ENCODE results near the gene KIAA1671. TPM values are rescaled to one million over a fixed set of nuclear protein-coding genes. Genes with fewer than 3 reads are reported as not detected.

KIAA1671 gene
- total and polyA plus RNA-seq, 2 of the 13 experiments (the other 11 are each of a cell fraction or from before 2014, with no cell fraction given), result 13.5 to 13.6 TPM

- TF ChIP-seq ZSCAN21 (CRISPR knock-in tag; IDR thresholded peaks at IDR 0.05; ENCODE audit: borderline replicate concordance) (no peak), FOXK2 (IDR thresholded peaks at IDR 0.05) (no peak), ZNF510 (CRISPR knock-in tag; IDR thresholded peaks at IDR 0.05; ENCODE audit: low read depth) (no peak), SETDB1 (CRISPR knock-in tag; IDR thresholded peaks at IDR 0.05; ENCODE audit: borderline replicate concordance) (no peak)
These were observed 174.8 kb downstream of the KIAA1671 start (continued) for GRCh38 chr22:25127318-25127717.

GRCh38 chr22:25130462-25130861 is 177.9 kb downstream of the KIAA1671 start:
- H3K4me2 ChIP-seq (ENCODE audit: low read depth, low read length), result no peak overlapping the region
- FAIRE-seq, result no peak
- no peaks in the 10 kb centered on the region for H3K9me3 ChIP-seq (ENCODE audit: low read length)
- H3K79me2 ChIP-seq (ENCODE audit: insufficient read depth, low read length), result peaks cover 18% of the 10 kb centered on the region
- ChIA-PET CTCF (ENCODE audit: low intra/inter-chr PET ratio, low total read pairs) (no interaction called here), POLR2A (interaction anchor here (1.1 kb wide), 1 partner anchor 19 kb away, joined by 3 read pairs; no protein-coding TSS in a partner anchor)
- H3K4me1 ChIP-seq (ENCODE audit: insufficient read depth, low read length), result no peaks in the 10 kb centered on the region; the same call in 1 of the 2 replicates
- no peak overlapping the region for H3K4me3 ChIP-seq (replicated peaks in 1 of 3; ENCODE audit: insufficient read depth in 1 of 3, low read depth in 2 of 3, low read length in 3 of 3)
- DNase-seq (ENCODE audit: low spot score), result no peak
- WGBS (ENCODE audit: low lambda C conversion rate), result 96% methylated on average over 5 of the region's 6 CpGs
- intact Hi-C loops (cut with micrococcal nuclease; ENCODE audit: unreplicated experiment) (no loop called here), in situ Hi-C loops (cut with HindIII; ENCODE audit: extremely low pct_ligation_motif_present, low pct_unique_long_range_greater_than_20kb) (no loop called here)
- H3K27ac ChIP-seq (ENCODE audit: extremely low read length, insufficient read depth, low read length), result no peak overlapping the region
- H3K9ac ChIP-seq (ENCODE audit: insufficient read depth, low read depth, low read length), result no peak overlapping the region
- BruUV-seq (replicated peaks), result no TSS peak
- ATAC-seq, result no peak
- no peak overlapping the region for H2AFZ ChIP-seq (ENCODE audit: low read length)
- H3K27me3 ChIP-seq (ENCODE audit: control insufficient read depth in 1 of 2, insufficient read depth in 2 of 2, low read length in 2 of 2), result no peaks in the 10 kb centered on the region
- H3K36me3 ChIP-seq (replicated peaks in 1 of 2; ENCODE audit: control insufficient read depth in 1 of 2, insufficient read depth in 2 of 2, low read length in 2 of 2), result peaks cover 2 to 9% of the 10 kb centered on the region in 2 experiments; a peak in 4 of 5 replicates
- H4K20me1 ChIP-seq (ENCODE audit: insufficient read depth, low read length), result no peaks in the 10 kb centered on the region
- no peak for TF ChIP-seq ZNF839 (CRISPR knock-in tag; IDR thresholded peaks at IDR 0.05; ENCODE audit: borderline replicate concordance)
- no peak for TF ChIP-seq ZNF747 (CRISPR knock-in tag; IDR thresholded peaks at IDR 0.05; ENCODE audit: borderline replicate concordance)
- no peak for TF ChIP-seq ZNF329 (CRISPR knock-in tag; IDR thresholded peaks at IDR 0.05; ENCODE audit: low read depth)
- TF ChIP-seq ZNF234 (CRISPR knock-in tag; conservative IDR thresholded peaks at IDR 0.05), result no peak
- TF ChIP-seq KLF6 (CRISPR knock-in tag; IDR thresholded peaks at IDR 0.05), result no peak
- TF ChIP-seq RARA (CRISPR knock-in tag; IDR thresholded peaks at IDR 0.05), result no peak
- TF ChIP-seq SPEN (CRISPR knock-in tag; IDR thresholded peaks at IDR 0.05; ENCODE audit: low read depth), result no peak
- no peak for TF ChIP-seq DBP (CRISPR knock-in tag; IDR thresholded peaks at IDR 0.05; ENCODE audit: not compliant biosample characterization)
- no peak for TF ChIP-seq PHF5A (CRISPR knock-in tag; IDR thresholded peaks at IDR 0.05; ENCODE audit: low read depth, unreplicated experiment)
- no peak for TF ChIP-seq TAF1 (CRISPR knock-in tag; IDR thresholded peaks at IDR 0.05)
- TF ChIP-seq ELF4 (CRISPR knock-in tag; IDR thresholded peaks at IDR 0.05; ENCODE audit: borderline replicate concordance), result no peak
- no peak for TF ChIP-seq ZKSCAN5 (CRISPR knock-in tag; IDR thresholded peaks at IDR 0.05)
- TF ChIP-seq ATM (IDR thresholded peaks at IDR 0.05; ENCODE audit: borderline replicate concordance), result no peak
- no peak for TF ChIP-seq ZNF552 (CRISPR knock-in tag; IDR thresholded peaks at IDR 0.05; ENCODE audit: borderline replicate concordance)
- no peak for TF ChIP-seq HHEX (CRISPR knock-in tag; IDR thresholded peaks at IDR 0.05)
- TF ChIP-seq ZNF580 (CRISPR knock-in tag; IDR thresholded peaks at IDR 0.05; ENCODE audit: borderline replicate concordance, low read depth), result no peak
- TF ChIP-seq TERF1 (CRISPR knock-in tag; IDR thresholded peaks at IDR 0.05), result no peak
